ENCODE data around the gene PLEKHN1. TPM values are rescaled to one million over a fixed set of nuclear protein-coding genes. Genes with fewer than 3 reads are reported as not detected.
A peak's percentile ranks its signal among the peaks of the same experiment; 100 is the strongest.

Gene PLEKHN1
- total and polyA plus RNA-seq, 2 of the 4 experiments (the other 2 are of a cell fraction): 0.54 to 2.1 TPM

GRCh38 chr1:1000357-1001056 is 34.2 kb downstream of the PLEKHN1 start (continued):
- TF ChIP-seq BHLHE40 (IDR thresholded peaks at IDR 0.05; ENCODE audit: low read depth, low read length): peak; percentile 100
- peak; percentile 96 for TF ChIP-seq FOS (IDR thresholded peaks at IDR 0.05; ENCODE audit: low read depth, low read length)
- TF ChIP-seq CHD1 (IDR thresholded peaks at IDR 0.05; ENCODE audit: low read depth, low read length): peak; percentile 36; the same call in 1 of the 2 replicates

DNA sequence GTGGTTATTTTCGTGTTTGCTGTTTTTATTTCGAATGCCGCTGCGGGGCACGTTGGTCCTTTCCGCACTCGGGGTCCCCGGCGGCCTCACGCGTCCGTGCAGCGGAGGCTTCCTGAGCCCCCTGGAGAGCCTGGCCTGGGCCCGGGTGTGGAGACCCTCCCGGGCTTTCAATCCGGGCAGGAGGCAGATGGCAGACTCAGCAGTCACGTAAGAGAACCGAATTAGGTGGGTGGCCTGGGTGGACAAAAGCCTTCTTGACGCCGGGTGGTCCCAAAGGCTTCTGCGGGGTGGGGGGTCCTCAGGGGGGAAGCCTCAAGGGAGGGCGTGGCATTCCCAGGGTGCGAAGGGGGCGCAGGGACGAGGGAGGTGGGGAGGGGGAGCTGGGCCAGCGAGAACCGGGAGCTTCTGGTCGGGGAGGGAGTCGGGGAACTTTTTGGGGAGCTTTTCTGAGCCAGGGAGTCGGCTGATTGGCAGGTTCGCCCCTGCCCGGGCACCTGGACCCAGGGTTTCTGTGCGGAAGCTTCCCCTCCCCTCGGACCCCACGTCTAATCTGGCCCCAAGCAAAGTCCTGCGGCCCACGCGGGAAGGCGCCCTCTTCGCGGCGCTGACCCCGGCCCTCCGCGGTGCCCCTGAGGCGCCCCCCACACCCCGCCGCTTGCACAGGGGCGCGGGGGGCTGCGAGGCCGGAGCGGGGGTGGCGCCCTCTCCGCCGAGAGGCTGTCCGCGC is 34.9 kb downstream of the PLEKHN1 start:
- H2BK20ac ChIP-seq (ENCODE audit: low read depth, low read length): no peak overlapping the region
- H2AK9ac ChIP-seq (replicated peaks; ENCODE audit: low read depth, low read length, poor library complexity): peak overlapping the region; percentile 95
- H4K20me1 ChIP-seq (ENCODE audit: insufficient read depth, low read length): peaks cover 4% of the 10 kb centered on the region
- ChIA-PET POLR2A (ENCODE audit: unreplicated experiment) (no interaction called here), CTCF (interaction anchor here (1.0 to 1.6 kb wide), 2 partner anchors 12 to 18 kb away, joined by 3 to 4 read pairs; partner anchors contain the start of gene ISG15)
- H2AK5ac ChIP-seq (ENCODE audit: low read depth, low read length): peak overlapping the region; percentile 46
- intact Hi-C loops (cut with micrococcal nuclease): loop anchor here (5.0 kb wide), 1 partner anchor 56 kb away; no protein-coding TSS in a partner anchor
- 3% methylated on average over 27 of the region's 58 CpGs; no CpG with 5 or more reads in 1 of the 2 experiments for WGBS, 2 experiments (ENCODE audit: extremely low coverage in 2 of 2, insufficient read length in 1 of 2)
- no peaks in the 10 kb centered on the region for H3K27me3 ChIP-seq (ENCODE audit: control insufficient read depth, insufficient read depth, low read length)
- H2BK5ac ChIP-seq (ENCODE audit: low read depth, low read length, poor library complexity, severe bottlenecking): no peak overlapping the region
- no TSS peak for BruUV-seq (replicated peaks)
- H3K4me2 ChIP-seq (ENCODE audit: low read depth, low read length): peak overlapping the region; percentile 68
- H3K36me3 ChIP-seq (ENCODE audit: control insufficient read depth, insufficient read depth, low read length): no peaks in the 10 kb centered on the region
- no peak overlapping the region; the same call in 1 of the 2 replicates for H3K56ac ChIP-seq (ENCODE audit: extremely low read depth, insufficient read depth, low read length)
- no peak overlapping the region for H3K18ac ChIP-seq (ENCODE audit: low read depth, low read length)
- H2BK120ac ChIP-seq (ENCODE audit: low read depth, low read length): no peak overlapping the region
- peak overlapping the region; percentile 18; the same call in 1 of the 2 replicates for H3K9ac ChIP-seq (ENCODE audit: low read depth, low read length)
- no peaks in the 10 kb centered on the region for H3K9me3 ChIP-seq (ENCODE audit: control insufficient read depth, insufficient read depth, low read length)
- peaks cover 12% of the 10 kb centered on the region for H3K4me1 ChIP-seq (ENCODE audit: control insufficient read depth, insufficient read depth, low read length)
- no peak for DNase-seq
- H4K5ac ChIP-seq (ENCODE audit: low read depth, low read length): 0 out of 2 replicates have a peak overlapping the region, but pooled peaks have one; percentile 2
- H3K4ac ChIP-seq (ENCODE audit: low read depth, low read length): peak overlapping the region; percentile 88
- peak overlapping the region; percentile 24; the same call in 1 of the 2 replicates for H3K23ac ChIP-seq (ENCODE audit: low read depth, low read length)
- peak overlapping the region; percentile 59 for H3K4me3 ChIP-seq (ENCODE audit: insufficient read depth, low read depth, low read length)
- peak overlapping the region; percentile 1; the same call in 1 of the 2 replicates for H3K27ac ChIP-seq (ENCODE audit: insufficient read depth, low read length)
- H4K8ac ChIP-seq (ENCODE audit: low read depth in 2 of 2, low read length in 2 of 2): peak overlapping the region; percentile 51 to 85
- H3K14ac ChIP-seq (replicated peaks; ENCODE audit: low read depth, low read length): peak overlapping the region; percentile 44; the same call in 1 of the 2 replicates
- in situ Hi-C loops (cut with MboI; ENCODE audit: low sequenced_read_pairs): no loop called here
- H2BK15ac ChIP-seq (ENCODE audit: low read depth, low read length): no peak overlapping the region; the same call in 2 of the 3 replicates
- peak overlapping the region; percentile 89 for H2AFZ ChIP-seq (replicated peaks; ENCODE audit: low read length, poor library complexity)
- ATAC-seq (ENCODE audit: low read depth): no peak
- peak overlapping the region; percentile 69 for H4K91ac ChIP-seq (ENCODE audit: insufficient read depth, low read depth, low read length)
- H3K9me1 ChIP-seq (ENCODE audit: insufficient read depth, low read length): no peaks in the 10 kb centered on the region
- dilution Hi-C loops (cut with HindIII; ENCODE audit: low sequenced_read_pairs, unreplicated experiment): no loop called here
- peaks cover 9 to 35% of the 10 kb centered on the region in 2 experiments; a peak in 3 of 4 replicates for H3K79me1 ChIP-seq (ENCODE audit: low read depth in 1 of 2, low read length in 2 of 2)
- no peak for TF ChIP-seq MXI1 (IDR thresholded peaks at IDR 0.05; ENCODE audit: borderline replicate concordance, low read depth, low read length)
- no peak for TF ChIP-seq FOS (IDR thresholded peaks at IDR 0.05; ENCODE audit: low read depth, low read length)
- no peak for TF ChIP-seq ELK1 (IDR thresholded peaks at IDR 0.05; ENCODE audit: borderline replicate concordance, low read depth, low read length)
- no peak for TF ChIP-seq NFE2L2 (IDR thresholded peaks at IDR 0.05; ENCODE audit: low read depth, low read length)
- no peak for TF ChIP-seq CEBPB (IDR thresholded peaks at IDR 0.05; ENCODE audit: low read depth, low read length)
- no peak for TF ChIP-seq MAFK (IDR thresholded peaks at IDR 0.05; ENCODE audit: low read depth, low read length)
- TF ChIP-seq, protein P1, sequence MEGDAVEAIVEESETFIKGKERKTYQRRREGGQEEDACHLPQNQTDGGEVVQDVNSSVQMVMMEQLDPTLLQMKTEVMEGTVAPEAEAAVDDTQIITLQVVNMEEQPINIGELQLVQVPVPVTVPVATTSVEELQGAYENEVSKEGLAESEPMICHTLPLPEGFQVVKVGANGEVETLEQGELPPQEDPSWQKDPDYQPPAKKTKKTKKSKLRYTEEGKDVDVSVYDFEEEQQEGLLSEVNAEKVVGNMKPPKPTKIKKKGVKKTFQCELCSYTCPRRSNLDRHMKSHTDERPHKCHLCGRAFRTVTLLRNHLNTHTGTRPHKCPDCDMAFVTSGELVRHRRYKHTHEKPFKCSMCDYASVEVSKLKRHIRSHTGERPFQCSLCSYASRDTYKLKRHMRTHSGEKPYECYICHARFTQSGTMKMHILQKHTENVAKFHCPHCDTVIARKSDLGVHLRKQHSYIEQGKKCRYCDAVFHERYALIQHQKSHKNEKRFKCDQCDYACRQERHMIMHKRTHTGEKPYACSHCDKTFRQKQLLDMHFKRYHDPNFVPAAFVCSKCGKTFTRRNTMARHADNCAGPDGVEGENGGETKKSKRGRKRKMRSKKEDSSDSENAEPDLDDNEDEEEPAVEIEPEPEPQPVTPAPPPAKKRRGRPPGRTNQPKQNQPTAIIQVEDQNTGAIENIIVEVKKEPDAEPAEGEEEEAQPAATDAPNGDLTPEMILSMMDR (conservative IDR thresholded peaks at IDR 0.05; ENCODE audit: low read depth, low read length): no peak
- no peak for TF ChIP-seq SMC3 (IDR thresholded peaks at IDR 0.05; ENCODE audit: low read depth, low read length)
